H9 (cell line): ENCODE results near the gene DIP2A. TPM values are rescaled to one million over a fixed set of nuclear protein-coding genes. Genes with fewer than 3 reads are reported as not detected.

Experiments used
- DNase-seq: peaks from one replicate; pipeline ENCODE4 v3.0.0-alpha.2; 2017
- H2AFZ ChIP-seq: one replicate; pipeline ENCODE4 v1.6.1; 2013; ENCODE audit warnings: mild to moderate bottlenecking, low read length, control low read depth, moderate library complexity
- H2AK5ac ChIP-seq: 2 replicates; pipeline ENCODE4 v1.6.1; 2013; ENCODE audit warnings: low read length, control low read depth, mixed read lengths; ENCODE audit not compliant: insufficient read length
- H2BK120ac ChIP-seq: one replicate; pipeline ENCODE4 v1.6.1; 2013; ENCODE audit warnings: low read depth, mild to moderate bottlenecking, low read length, control low read depth, inconsistent platforms; ENCODE audit not compliant: poor library complexity, severe bottlenecking
- H2BK12ac ChIP-seq: 2 replicates; pipeline ENCODE4 v1.6.1; 2013; ENCODE audit warnings: low read length, control low read depth, mixed read lengths, low read depth; ENCODE audit not compliant: insufficient read length
- H2BK15ac ChIP-seq: 2 replicates; pipeline ENCODE4 v1.6.1; 2013; ENCODE audit warnings: low read depth, low read length, control low read depth
- H2BK20ac ChIP-seq: one replicate; pipeline ENCODE4 v1.6.1; 2013; ENCODE audit warnings: low read depth, mild to moderate bottlenecking, low read length, control low read depth, inconsistent platforms; ENCODE audit not compliant: poor library complexity, severe bottlenecking
- H2BK5ac ChIP-seq: 2 replicates; pipeline ENCODE4 v1.6.1; 2013; ENCODE audit warnings: low read length, control low read depth, mixed read lengths; ENCODE audit not compliant: insufficient read length
- H3K14ac ChIP-seq: 2 replicates; pipeline ENCODE4 v1.6.1; 2013; ENCODE audit warnings: low read length, control low read depth; ENCODE audit not compliant: insufficient read depth
- H3K18ac ChIP-seq: 2 replicates; pipeline ENCODE4 v1.6.1; 2013; ENCODE audit warnings: low read depth, mild to moderate bottlenecking, mixed read lengths, low read length, control low read depth; ENCODE audit not compliant: insufficient read length
- H3K23ac ChIP-seq: 2 replicates; pipeline ENCODE4 v1.6.1; 2013; ENCODE audit warnings: low read length, control low read depth, mixed read lengths, low read depth; ENCODE audit not compliant: insufficient read length
- H3K23me2 ChIP-seq: 2 replicates; pipeline ENCODE4 v1.6.1; 2013; ENCODE audit warnings: low read depth, mild to moderate bottlenecking, mixed read lengths, low read length, control low read depth; ENCODE audit not compliant: insufficient read length, poor library complexity, severe bottlenecking
- H3K27ac ChIP-seq: 2 replicates; pipeline ENCODE4 v1.5.1; 2013; ENCODE audit warnings: low read length, control low read depth, mixed read lengths, low read depth; ENCODE audit not compliant: insufficient read length
- H3K27me3 ChIP-seq: 2 replicates; pipeline ENCODE4 v1.6.1; 2013; ENCODE audit warnings: low read length, control low read depth, inconsistent platforms; ENCODE audit not compliant: insufficient read depth
- H3K4ac ChIP-seq: 2 replicates; pipeline ENCODE4 v1.6.1; 2013; ENCODE audit warnings: low read depth, mild to moderate bottlenecking, control low read depth, inconsistent platforms, low read length, moderate library complexity
- H3K4me1 ChIP-seq: 2 replicates; pipeline ENCODE4 v1.6.1; 2013; ENCODE audit warnings: low read length, control low read depth, inconsistent platforms; ENCODE audit not compliant: insufficient read depth
- H3K4me2 ChIP-seq: 2 replicates; pipeline ENCODE4 v1.6.1; 2013; ENCODE audit warnings: low read length, control low read depth, mixed read lengths; ENCODE audit not compliant: insufficient read length, insufficient read depth
- H3K56ac ChIP-seq: 2 replicates; pipeline ENCODE4 v1.6.1; 2013; ENCODE audit warnings: low read depth, mild to moderate bottlenecking, mixed read lengths, low read length, control low read depth; ENCODE audit not compliant: insufficient read length
- H3K79me1 ChIP-seq: 2 replicates; pipeline ENCODE4 v1.6.1; 2013; ENCODE audit warnings: low read depth, mild to moderate bottlenecking, moderate library complexity, low read length, control low read depth, inconsistent platforms; ENCODE audit not compliant: insufficient read depth, poor library complexity, severe bottlenecking
- H3K79me2 ChIP-seq: 2 replicates; pipeline ENCODE4 v1.6.1; 2013; ENCODE audit warnings: low read length, control low read depth, inconsistent platforms; ENCODE audit not compliant: insufficient read depth
- H3K9ac ChIP-seq: 2 replicates; pipeline ENCODE4 v1.6.1; 2013; ENCODE audit warnings: low read length, control low read depth, mixed read lengths; ENCODE audit not compliant: insufficient read length; ENCODE audit errors: extremely low read depth
- H3K9me3 ChIP-seq: one replicate; pipeline ENCODE4 v1.6.1; 2013; ENCODE audit warnings: low read depth, low read length, inconsistent platforms; ENCODE audit not compliant: control insufficient read depth
- H3T11ph ChIP-seq: one replicate; pipeline ENCODE4 v1.6.1; 2013; ENCODE audit warnings: mild to moderate bottlenecking, low read length, control low read depth, inconsistent platforms
- H4K20me1 ChIP-seq: one replicate; pipeline ENCODE4 v1.6.1; 2013; ENCODE audit not compliant: control insufficient read depth, insufficient read length, insufficient read depth
- H4K5ac ChIP-seq: 2 replicates; pipeline ENCODE4 v1.6.1; 2013; ENCODE audit warnings: low read depth, mild to moderate bottlenecking, mixed read lengths, low read length, control low read depth; ENCODE audit not compliant: insufficient read length
- H4K8ac ChIP-seq: replicated peaks from 2 replicates; pipeline ENCODE4 v1.6.1; 2013; ENCODE audit warnings: low read length, control low read depth, mixed read lengths, low read depth; ENCODE audit not compliant: insufficient read length
- H4K91ac ChIP-seq: 2 replicates; pipeline ENCODE4 v1.6.1; 2013; ENCODE audit warnings: low read depth, mild to moderate bottlenecking, moderate library complexity, mixed read lengths, low read length, control low read depth; ENCODE audit not compliant: insufficient read length
- H3K27ac Mint-ChIP-seq, 3 experiments: 2 replicates in 2 of 3; 3 replicates in 1 of 3; pipeline ENCODE4 v1.8.0; 2020 to 2021; ENCODE audit warnings: mixed read lengths in 3 of 3, mild to moderate bottlenecking in 1 of 3, moderate library complexity in 1 of 3
- H3K27me3 Mint-ChIP-seq: 2 replicates; pipeline ENCODE4 v1.8.0; 2021; ENCODE audit warnings: low read depth, mild to moderate bottlenecking, moderate library complexity, mixed read lengths
- H3K36me3 Mint-ChIP-seq, 3 experiments: 2 replicates in 2 of 3; 3 replicates in 1 of 3; pipeline ENCODE4 v1.8.0; 2020 to 2021; ENCODE audit warnings: low read depth in 3 of 3, mixed read lengths in 3 of 3; ENCODE audit not compliant: insufficient read depth in 1 of 3
- H3K4me1 Mint-ChIP-seq, 2 experiments: 2 replicates each; pipeline ENCODE4 v1.8.0; 2020; ENCODE audit warnings: mixed read lengths in 2 of 2
- H3K4me3 Mint-ChIP-seq, 2 experiments: 2 replicates in 1 of 2; 3 replicates in 1 of 2; pipeline ENCODE4 v1.8.0; 2020 to 2021; ENCODE audit warnings: mild to moderate bottlenecking in 2 of 2, mixed read lengths in 2 of 2, moderate library complexity in 1 of 2
- H3K9me3 Mint-ChIP-seq, 2 experiments: 2 replicates in 1 of 2; 3 replicates in 1 of 2; pipeline ENCODE4 v1.8.0; 2020; ENCODE audit warnings: mild to moderate bottlenecking in 2 of 2, mixed read lengths in 2 of 2, moderate library complexity in 1 of 2
- WGBS: extraction: QIAGEN DNeasy Blood & Tissue Kit; methylation state at CpG from one replicate; pipeline ENCODE4 v1.1.7; 2013; ENCODE audit warnings: missing lambda C conversion rate, low lambda C conversion rate, mixed read lengths; ENCODE audit not compliant: insufficient read length; ENCODE audit errors: extremely low coverage; 5-methylcytosine and 5-hydroxymethylcytosine counted together
- total RNA-seq: library from RNA; stranded (reverse); gene quantifications from 2 replicates; pipeline ENCODE4 v1.2.1, GENCODE V29; 2021
- TF ChIP-seq, protein P1 (sequence below): fragments of 200-600 bp; sonication (generic); conservative IDR thresholded peaks from 3 replicates; pipeline ENCODE4 v1.8.0; 2021; ENCODE audit warnings: antibody characterized with exemption, mild to moderate bottlenecking

DIP2A gene
- total RNA-seq, 1 experiment from 2014 or later: 25.2 TPM

GRCh38 chr21:46482225-46482845 lies 23.6 kb downstream of the DIP2A start:
- H3K9me3 ChIP-seq: no peaks in the 10 kb centered on the region
- H2BK5ac ChIP-seq: no peak overlapping the region
- no peak overlapping the region for H3K18ac ChIP-seq
- DNase-seq: no peak
- no peak overlapping the region for H3T11ph ChIP-seq
- no peak overlapping the region for H4K8ac ChIP-seq
- Mint-ChIP-seq H3K9me3 (no peaks in the 10 kb centered on the region), H3K36me3 (peaks cover 3 to 19% (median 19%) of the 10 kb centered on the region in 3 experiments; a peak in 5 of 7 replicates), H3K27ac (no peak overlapping the region; a peak in 1 of 7 replicates), H3K4me3 (no peak overlapping the region), H3K4me1 (no peaks in the 10 kb centered on the region), H3K27me3 (no peaks in the 10 kb centered on the region)
- no peak overlapping the region for H3K4me2 ChIP-seq
- no peak overlapping the region for H2BK20ac ChIP-seq
- no peak overlapping the region for H3K56ac ChIP-seq
- H3K14ac ChIP-seq: no peak overlapping the region
- H4K5ac ChIP-seq: no peak overlapping the region
- TF ChIP-seq, protein P1, sequence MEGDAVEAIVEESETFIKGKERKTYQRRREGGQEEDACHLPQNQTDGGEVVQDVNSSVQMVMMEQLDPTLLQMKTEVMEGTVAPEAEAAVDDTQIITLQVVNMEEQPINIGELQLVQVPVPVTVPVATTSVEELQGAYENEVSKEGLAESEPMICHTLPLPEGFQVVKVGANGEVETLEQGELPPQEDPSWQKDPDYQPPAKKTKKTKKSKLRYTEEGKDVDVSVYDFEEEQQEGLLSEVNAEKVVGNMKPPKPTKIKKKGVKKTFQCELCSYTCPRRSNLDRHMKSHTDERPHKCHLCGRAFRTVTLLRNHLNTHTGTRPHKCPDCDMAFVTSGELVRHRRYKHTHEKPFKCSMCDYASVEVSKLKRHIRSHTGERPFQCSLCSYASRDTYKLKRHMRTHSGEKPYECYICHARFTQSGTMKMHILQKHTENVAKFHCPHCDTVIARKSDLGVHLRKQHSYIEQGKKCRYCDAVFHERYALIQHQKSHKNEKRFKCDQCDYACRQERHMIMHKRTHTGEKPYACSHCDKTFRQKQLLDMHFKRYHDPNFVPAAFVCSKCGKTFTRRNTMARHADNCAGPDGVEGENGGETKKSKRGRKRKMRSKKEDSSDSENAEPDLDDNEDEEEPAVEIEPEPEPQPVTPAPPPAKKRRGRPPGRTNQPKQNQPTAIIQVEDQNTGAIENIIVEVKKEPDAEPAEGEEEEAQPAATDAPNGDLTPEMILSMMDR: no peak
- no peaks in the 10 kb centered on the region for H3K27me3 ChIP-seq
- H3K4me1 ChIP-seq: no peaks in the 10 kb centered on the region
- no peak overlapping the region for H4K91ac ChIP-seq
- no peaks in the 10 kb centered on the region for H3K79me1 ChIP-seq
- WGBS: no CpG with 5 or more reads among the region's 6 CpGs
- H3K9ac ChIP-seq: no peak overlapping the region
- H3K79me2 ChIP-seq: no peaks in the 10 kb centered on the region
- H2BK12ac ChIP-seq: no peak overlapping the region
- H2BK15ac ChIP-seq: no peak overlapping the region
- H3K23me2 ChIP-seq: no peaks in the 10 kb centered on the region
- H4K20me1 ChIP-seq: no peaks in the 10 kb centered on the region
- H2AK5ac ChIP-seq: no peak overlapping the region
- no peak overlapping the region for H3K4ac ChIP-seq
- no peak overlapping the region for H2AFZ ChIP-seq
- no peak overlapping the region for H3K23ac ChIP-seq
- no peak overlapping the region for H2BK120ac ChIP-seq
- H3K27ac ChIP-seq: no peak overlapping the region
